Smooth muscle cell (in vitro differentiated cells): ENCODE measurements around the gene PRDM13. TPM values are rescaled to one million over a fixed set of nuclear protein-coding genes. Genes with fewer than 3 reads are reported as not detected.

Source experiments
- DNase-seq: peaks from one replicate; lab custom pipeline; 2025; ENCODE audit not compliant: unreplicated experiment; lab: John Stamatoyannopoulos, UW
- H2AFZ ChIP-seq: fragments of 200-600 bp; sonication (generic); 2 replicates; pipeline ENCODE4 v1.6.0; 2016; ENCODE audit warnings: antibody characterized with exemption, low read depth, mild to moderate bottlenecking
- H3F3A ChIP-seq: fragments of 200-600 bp; sonication (generic); 2 replicates; pipeline ENCODE4 v1.6.0; 2017; ENCODE audit warnings: antibody characterized with exemption, low read depth
- H3K27ac ChIP-seq: fragments of 200-600 bp; sonication (generic); 2 replicates; pipeline ENCODE4 v1.5.1; 2016; ENCODE audit warnings: low read depth, mild to moderate bottlenecking
- H3K27me3 ChIP-seq: fragments of 200-600 bp; sonication (generic); 2 replicates; pipeline ENCODE4 v1.6.1; 2016; ENCODE audit warnings: low read depth, mild to moderate bottlenecking
- H3K36me3 ChIP-seq: fragments of 200-600 bp; sonication (generic); 2 replicates; pipeline ENCODE4 v1.5.1; 2016; ENCODE audit warnings: low read depth
- H3K4me1 ChIP-seq: fragments of 200-600 bp; sonication (generic); 2 replicates; pipeline ENCODE4 v1.5.1; 2016; ENCODE audit warnings: low read depth
- H3K4me2 ChIP-seq: fragments of 200-600 bp; sonication (generic); 2 replicates; pipeline ENCODE4 v1.6.0; 2016; ENCODE audit warnings: mild to moderate bottlenecking
- H3K4me3 ChIP-seq: fragments of 200-600 bp; sonication (generic); 2 replicates; pipeline ENCODE4 v1.5.1; 2016; ENCODE audit warnings: mild to moderate bottlenecking
- H3K79me2 ChIP-seq: fragments of 200-600 bp; sonication (generic); 2 replicates; pipeline ENCODE4 v1.6.0; 2016; ENCODE audit warnings: low read depth, mild to moderate bottlenecking
- H3K9ac ChIP-seq: fragments of 200-600 bp; sonication (generic); 2 replicates; pipeline ENCODE4 v1.6.0; 2016; ENCODE audit warnings: low read depth
- H3K9me3 ChIP-seq: fragments of 200-600 bp; sonication (generic); replicated peaks from 2 replicates; pipeline ENCODE4 v1.5.1; 2016; ENCODE audit warnings: low read depth
- H4K20me1 ChIP-seq: fragments of 200-600 bp; sonication (generic); 2 replicates; pipeline ENCODE4 v1.6.0; 2016; ENCODE audit warnings: low read depth
- WGBS: methylation state at CpG from one replicate; pipeline ENCODE4 v1.1.7; 2016; ENCODE audit warnings: low lambda C conversion rate; 5-methylcytosine and 5-hydroxymethylcytosine counted together
- polyA plus RNA-seq: library from polyadenylated mRNA; unstranded; fragments of >200 nt; fragmentation: Nextera tagmentation; extraction: Ambion mirVana; gene quantifications from 2 replicates; pipeline ENCODE4 v1.2.1, GENCODE V29; 2016
- total RNA-seq: library from RNA; depleted of rRNA; stranded (reverse); fragments of >200 nt; gene quantifications from 2 replicates; pipeline ENCODE4 v1.2.3, GENCODE V29; 2014
- TF ChIP-seq, protein P1 (sequence below): fragments of 200-600 bp; sonication (generic); IDR thresholded peaks from 2 replicates; pipeline ENCODE4 v1.5.1; 2017; ENCODE audit warnings: borderline replicate concordance, mild to moderate bottlenecking, antibody characterized with exemption; ENCODE audit not compliant: insufficient read depth, poor library complexity, severe bottlenecking

Gene PRDM13
- total and polyA plus RNA-seq, 2 experiments from 2014 or later = not detected

DNA sequence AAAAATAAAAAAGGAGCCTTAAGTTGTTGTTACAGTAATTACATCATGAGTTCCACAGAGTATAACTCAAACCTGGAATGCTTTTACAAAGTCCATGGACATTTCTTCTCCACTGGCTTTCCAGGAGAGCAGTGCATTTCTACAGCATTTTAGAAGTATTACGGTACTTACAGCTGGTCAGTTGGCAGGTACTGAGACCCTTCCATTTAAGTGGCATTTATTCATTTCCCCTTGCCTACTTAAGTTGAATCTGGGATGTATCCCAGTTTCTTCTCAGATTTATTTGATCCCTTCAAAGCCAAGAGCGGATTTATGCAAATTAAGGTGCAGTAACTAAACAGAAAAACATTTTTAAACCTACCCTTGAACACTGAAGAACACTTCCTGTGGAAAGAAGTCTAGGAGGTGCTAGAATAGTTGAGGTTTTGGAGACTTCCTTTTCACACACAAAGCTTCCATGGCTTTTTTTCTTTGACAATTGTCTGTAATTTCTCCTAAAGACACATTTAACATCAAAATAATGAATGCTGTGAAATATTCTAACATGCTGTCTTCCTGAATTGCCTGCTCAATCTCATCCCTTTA is 3.4 kb downstream of the PRDM13 start:
- Histone ChIP-seq H3F3A (no peaks in the 10 kb centered on the region), H3K36me3 (no peaks in the 10 kb centered on the region), H3K9me3 (no peaks in the 10 kb centered on the region), H4K20me1 (no peaks in the 10 kb centered on the region), H3K27ac (no peak overlapping the region), H3K9ac (no peak overlapping the region), H3K4me3 (no peak overlapping the region), H3K4me2 (no peak overlapping the region), H3K79me2 (no peaks in the 10 kb centered on the region), H3K27me3 (peaks cover 100% of the 10 kb centered on the region), H2AFZ (no peak overlapping the region), H3K4me1 (peaks cover 16% of the 10 kb centered on the region)
- DNase-seq = no peak
- TF ChIP-seq, protein P1, sequence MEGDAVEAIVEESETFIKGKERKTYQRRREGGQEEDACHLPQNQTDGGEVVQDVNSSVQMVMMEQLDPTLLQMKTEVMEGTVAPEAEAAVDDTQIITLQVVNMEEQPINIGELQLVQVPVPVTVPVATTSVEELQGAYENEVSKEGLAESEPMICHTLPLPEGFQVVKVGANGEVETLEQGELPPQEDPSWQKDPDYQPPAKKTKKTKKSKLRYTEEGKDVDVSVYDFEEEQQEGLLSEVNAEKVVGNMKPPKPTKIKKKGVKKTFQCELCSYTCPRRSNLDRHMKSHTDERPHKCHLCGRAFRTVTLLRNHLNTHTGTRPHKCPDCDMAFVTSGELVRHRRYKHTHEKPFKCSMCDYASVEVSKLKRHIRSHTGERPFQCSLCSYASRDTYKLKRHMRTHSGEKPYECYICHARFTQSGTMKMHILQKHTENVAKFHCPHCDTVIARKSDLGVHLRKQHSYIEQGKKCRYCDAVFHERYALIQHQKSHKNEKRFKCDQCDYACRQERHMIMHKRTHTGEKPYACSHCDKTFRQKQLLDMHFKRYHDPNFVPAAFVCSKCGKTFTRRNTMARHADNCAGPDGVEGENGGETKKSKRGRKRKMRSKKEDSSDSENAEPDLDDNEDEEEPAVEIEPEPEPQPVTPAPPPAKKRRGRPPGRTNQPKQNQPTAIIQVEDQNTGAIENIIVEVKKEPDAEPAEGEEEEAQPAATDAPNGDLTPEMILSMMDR = no peak
- WGBS = 50% methylated on average over 2 of the region's 2 CpGs

DNA sequence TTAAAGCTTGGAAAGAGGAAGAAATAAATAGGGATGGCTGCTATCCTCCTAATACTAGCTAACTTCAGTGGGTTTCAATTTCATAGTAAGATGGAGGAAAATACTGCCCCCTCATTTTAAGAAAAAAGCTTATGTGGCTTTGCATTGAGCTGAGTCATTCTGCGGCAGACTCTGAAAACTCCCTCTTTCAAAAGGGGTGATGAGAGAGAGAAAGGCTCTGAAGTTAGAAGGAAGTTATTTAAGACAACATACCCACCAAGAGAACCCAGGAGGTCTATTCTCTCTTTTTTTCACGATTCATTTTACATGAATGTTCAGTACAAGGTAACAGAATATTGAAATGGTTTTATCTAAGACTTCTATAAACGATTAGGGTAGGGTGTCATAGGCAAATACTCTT is 4.5 kb downstream of the PRDM13 start:
- Histone ChIP-seq H3K9me3 (no peaks in the 10 kb centered on the region), H3K4me3 (no peak overlapping the region), H2AFZ (no peak overlapping the region), H3K79me2 (no peaks in the 10 kb centered on the region), H4K20me1 (no peaks in the 10 kb centered on the region), H3K4me2 (no peak overlapping the region), H3K36me3 (no peaks in the 10 kb centered on the region), H3K27ac (no peak overlapping the region), H3K27me3 (peaks cover 100% of the 10 kb centered on the region), H3K4me1 (peaks cover 16% of the 10 kb centered on the region), H3F3A (no peaks in the 10 kb centered on the region), H3K9ac (no peak overlapping the region)
- TF ChIP-seq, protein P1 = no peak
- 7% methylated on average over 3 of the region's 3 CpGs for WGBS
- DNase-seq = no peak

- Histone ChIP-seq H3K9me3 (no peaks in the 10 kb centered on the region), H3K36me3 (no peaks in the 10 kb centered on the region), H2AFZ (peak overlapping the region; percentile 74), H4K20me1 (no peaks in the 10 kb centered on the region), H3K4me1 (peaks cover 16% of the 10 kb centered on the region), H3K27ac (no peak overlapping the region), H3F3A (no peaks in the 10 kb centered on the region), H3K4me2 (peak overlapping the region; percentile 93), H3K9ac (no peak overlapping the region), H3K4me3 (peak overlapping the region; percentile 51), H3K79me2 (no peaks in the 10 kb centered on the region), H3K27me3 (peaks cover 100% of the 10 kb centered on the region)
- WGBS = 8% methylated on average over 55 of the region's 56 CpGs
- TF ChIP-seq, protein P1 = no peak
- no peak for DNase-seq
Measured at GRCh38 chr6:99612551-99613408, 6.1 kb downstream of the PRDM13 start.
